H9 (cell line): ENCODE results near the gene OTUB1. TPM values are rescaled to one million over a fixed set of nuclear protein-coding genes. Genes with fewer than 3 reads are reported as not detected.
A peak's percentile ranks its signal among the peaks of the same experiment; 100 is the strongest.

Experiments used
- DNase-seq: peaks from one replicate; pipeline ENCODE4 v3.0.0-alpha.2; 2017
- H2AFZ ChIP-seq: one replicate; pipeline ENCODE4 v1.6.1; 2013; ENCODE audit warnings: mild to moderate bottlenecking, low read length, control low read depth, moderate library complexity
- H2AK5ac ChIP-seq: 2 replicates; pipeline ENCODE4 v1.6.1; 2013; ENCODE audit warnings: low read length, control low read depth, mixed read lengths; ENCODE audit not compliant: insufficient read length
- H2BK120ac ChIP-seq: one replicate; pipeline ENCODE4 v1.6.1; 2013; ENCODE audit warnings: low read depth, mild to moderate bottlenecking, low read length, control low read depth, inconsistent platforms; ENCODE audit not compliant: poor library complexity, severe bottlenecking
- H2BK12ac ChIP-seq: 2 replicates; pipeline ENCODE4 v1.6.1; 2013; ENCODE audit warnings: low read length, control low read depth, mixed read lengths, low read depth; ENCODE audit not compliant: insufficient read length
- H2BK15ac ChIP-seq: 2 replicates; pipeline ENCODE4 v1.6.1; 2013; ENCODE audit warnings: low read depth, low read length, control low read depth
- H2BK20ac ChIP-seq: one replicate; pipeline ENCODE4 v1.6.1; 2013; ENCODE audit warnings: low read depth, mild to moderate bottlenecking, low read length, control low read depth, inconsistent platforms; ENCODE audit not compliant: poor library complexity, severe bottlenecking
- H2BK5ac ChIP-seq: 2 replicates; pipeline ENCODE4 v1.6.1; 2013; ENCODE audit warnings: low read length, control low read depth, mixed read lengths; ENCODE audit not compliant: insufficient read length
- H3K14ac ChIP-seq: 2 replicates; pipeline ENCODE4 v1.6.1; 2013; ENCODE audit warnings: low read length, control low read depth; ENCODE audit not compliant: insufficient read depth
- H3K18ac ChIP-seq: 2 replicates; pipeline ENCODE4 v1.6.1; 2013; ENCODE audit warnings: low read depth, mild to moderate bottlenecking, mixed read lengths, low read length, control low read depth; ENCODE audit not compliant: insufficient read length
- H3K23ac ChIP-seq: 2 replicates; pipeline ENCODE4 v1.6.1; 2013; ENCODE audit warnings: low read length, control low read depth, mixed read lengths, low read depth; ENCODE audit not compliant: insufficient read length
- H3K23me2 ChIP-seq: 2 replicates; pipeline ENCODE4 v1.6.1; 2013; ENCODE audit warnings: low read depth, mild to moderate bottlenecking, mixed read lengths, low read length, control low read depth; ENCODE audit not compliant: insufficient read length, poor library complexity, severe bottlenecking
- H3K27ac ChIP-seq: 2 replicates; pipeline ENCODE4 v1.5.1; 2013; ENCODE audit warnings: low read length, control low read depth, mixed read lengths, low read depth; ENCODE audit not compliant: insufficient read length
- H3K27me3 ChIP-seq: 2 replicates; pipeline ENCODE4 v1.6.1; 2013; ENCODE audit warnings: low read length, control low read depth, inconsistent platforms; ENCODE audit not compliant: insufficient read depth
- H3K4ac ChIP-seq: 2 replicates; pipeline ENCODE4 v1.6.1; 2013; ENCODE audit warnings: low read depth, mild to moderate bottlenecking, control low read depth, inconsistent platforms, low read length, moderate library complexity
- H3K4me1 ChIP-seq: 2 replicates; pipeline ENCODE4 v1.6.1; 2013; ENCODE audit warnings: low read length, control low read depth, inconsistent platforms; ENCODE audit not compliant: insufficient read depth
- H3K4me2 ChIP-seq: 2 replicates; pipeline ENCODE4 v1.6.1; 2013; ENCODE audit warnings: low read length, control low read depth, mixed read lengths; ENCODE audit not compliant: insufficient read length, insufficient read depth
- H3K56ac ChIP-seq: 2 replicates; pipeline ENCODE4 v1.6.1; 2013; ENCODE audit warnings: low read depth, mild to moderate bottlenecking, mixed read lengths, low read length, control low read depth; ENCODE audit not compliant: insufficient read length
- H3K79me1 ChIP-seq: 2 replicates; pipeline ENCODE4 v1.6.1; 2013; ENCODE audit warnings: low read depth, mild to moderate bottlenecking, moderate library complexity, low read length, control low read depth, inconsistent platforms; ENCODE audit not compliant: insufficient read depth, poor library complexity, severe bottlenecking
- H3K79me2 ChIP-seq: 2 replicates; pipeline ENCODE4 v1.6.1; 2013; ENCODE audit warnings: low read length, control low read depth, inconsistent platforms; ENCODE audit not compliant: insufficient read depth
- H3K9ac ChIP-seq: 2 replicates; pipeline ENCODE4 v1.6.1; 2013; ENCODE audit warnings: low read length, control low read depth, mixed read lengths; ENCODE audit not compliant: insufficient read length; ENCODE audit errors: extremely low read depth
- H3K9me3 ChIP-seq: one replicate; pipeline ENCODE4 v1.6.1; 2013; ENCODE audit warnings: low read depth, low read length, inconsistent platforms; ENCODE audit not compliant: control insufficient read depth
- H3T11ph ChIP-seq: one replicate; pipeline ENCODE4 v1.6.1; 2013; ENCODE audit warnings: mild to moderate bottlenecking, low read length, control low read depth, inconsistent platforms
- H4K20me1 ChIP-seq: one replicate; pipeline ENCODE4 v1.6.1; 2013; ENCODE audit not compliant: control insufficient read depth, insufficient read length, insufficient read depth
- H4K5ac ChIP-seq: 2 replicates; pipeline ENCODE4 v1.6.1; 2013; ENCODE audit warnings: low read depth, mild to moderate bottlenecking, mixed read lengths, low read length, control low read depth; ENCODE audit not compliant: insufficient read length
- H4K8ac ChIP-seq: replicated peaks from 2 replicates; pipeline ENCODE4 v1.6.1; 2013; ENCODE audit warnings: low read length, control low read depth, mixed read lengths, low read depth; ENCODE audit not compliant: insufficient read length
- H4K91ac ChIP-seq: 2 replicates; pipeline ENCODE4 v1.6.1; 2013; ENCODE audit warnings: low read depth, mild to moderate bottlenecking, moderate library complexity, mixed read lengths, low read length, control low read depth; ENCODE audit not compliant: insufficient read length
- H3K27ac Mint-ChIP-seq, 3 experiments: 2 replicates in 2 of 3; 3 replicates in 1 of 3; pipeline ENCODE4 v1.8.0; 2020 to 2021; ENCODE audit warnings: mixed read lengths in 3 of 3, mild to moderate bottlenecking in 1 of 3, moderate library complexity in 1 of 3
- H3K27me3 Mint-ChIP-seq: 2 replicates; pipeline ENCODE4 v1.8.0; 2021; ENCODE audit warnings: low read depth, mild to moderate bottlenecking, moderate library complexity, mixed read lengths
- H3K36me3 Mint-ChIP-seq, 3 experiments: 2 replicates in 2 of 3; 3 replicates in 1 of 3; pipeline ENCODE4 v1.8.0; 2020 to 2021; ENCODE audit warnings: low read depth in 3 of 3, mixed read lengths in 3 of 3; ENCODE audit not compliant: insufficient read depth in 1 of 3
- H3K4me1 Mint-ChIP-seq, 2 experiments: 2 replicates each; pipeline ENCODE4 v1.8.0; 2020; ENCODE audit warnings: mixed read lengths in 2 of 2
- H3K4me3 Mint-ChIP-seq, 2 experiments: 2 replicates in 1 of 2; 3 replicates in 1 of 2; pipeline ENCODE4 v1.8.0; 2020 to 2021; ENCODE audit warnings: mild to moderate bottlenecking in 2 of 2, mixed read lengths in 2 of 2, moderate library complexity in 1 of 2
- H3K9me3 Mint-ChIP-seq, 2 experiments: 2 replicates in 1 of 2; 3 replicates in 1 of 2; pipeline ENCODE4 v1.8.0; 2020; ENCODE audit warnings: mild to moderate bottlenecking in 2 of 2, mixed read lengths in 2 of 2, moderate library complexity in 1 of 2
- WGBS: extraction: QIAGEN DNeasy Blood & Tissue Kit; methylation state at CpG from one replicate; pipeline ENCODE4 v1.1.7; 2013; ENCODE audit warnings: missing lambda C conversion rate, low lambda C conversion rate, mixed read lengths; ENCODE audit not compliant: insufficient read length; ENCODE audit errors: extremely low coverage; 5-methylcytosine and 5-hydroxymethylcytosine counted together
- total RNA-seq: library from RNA; stranded (reverse); gene quantifications from 2 replicates; pipeline ENCODE4 v1.2.1, GENCODE V29; 2021
- TF ChIP-seq, protein P1 (sequence below): fragments of 200-600 bp; sonication (generic); conservative IDR thresholded peaks from 3 replicates; pipeline ENCODE4 v1.8.0; 2021; ENCODE audit warnings: antibody characterized with exemption, mild to moderate bottlenecking

OTUB1 gene
- total RNA-seq, 1 experiment from 2014 or later: 114 TPM

DNA sequence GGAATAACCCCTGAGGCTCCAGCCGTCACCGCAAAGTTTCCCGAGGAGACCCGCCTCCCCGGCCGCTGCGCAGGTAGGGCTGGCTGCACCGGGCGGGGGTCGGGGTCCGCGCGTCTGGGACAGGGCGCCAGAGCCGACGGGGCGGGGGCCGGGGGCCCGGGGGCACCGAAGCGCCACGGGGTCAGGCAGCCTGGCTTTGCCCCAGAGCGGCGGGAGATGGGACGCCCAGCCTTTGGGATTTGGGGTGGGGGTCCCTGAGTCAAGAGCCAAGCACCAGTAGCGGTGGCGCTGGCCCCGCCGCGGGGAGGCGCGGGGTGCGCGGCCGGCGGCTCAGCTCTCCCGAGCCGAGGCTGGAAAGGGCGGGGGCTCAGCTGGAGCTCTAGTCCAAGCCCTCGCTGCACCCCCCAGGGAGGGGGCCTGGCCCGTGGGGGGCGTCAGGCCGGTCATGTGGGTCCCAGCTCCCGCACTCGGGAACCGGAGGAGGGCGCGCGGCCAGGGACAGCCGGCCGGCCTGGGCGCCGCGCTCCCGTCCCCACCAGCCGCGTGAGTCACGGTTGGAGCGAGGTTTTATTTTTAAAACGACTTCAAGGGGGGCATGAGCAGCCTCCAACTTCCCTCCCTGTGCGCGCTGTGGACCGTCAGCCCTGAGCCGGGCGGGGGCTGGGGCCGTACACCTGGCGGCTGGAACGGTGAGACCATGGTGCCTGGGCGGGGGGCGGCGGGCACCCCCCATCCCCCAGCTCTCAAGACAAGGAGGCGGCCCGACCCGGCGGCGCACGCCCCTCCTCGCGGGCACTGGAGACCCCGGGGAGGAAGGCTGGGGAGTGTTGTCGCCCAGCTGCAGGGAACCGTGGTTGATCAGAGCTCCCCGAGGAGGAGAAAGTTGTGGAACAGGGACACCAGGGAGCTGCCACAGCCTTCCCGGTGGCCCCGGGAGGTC is 50.1 kb downstream of the OTUB1 start:
- peaks cover 93% of the 10 kb centered on the region for H3K27me3 Mint-ChIP-seq
- no peak for DNase-seq

More for the DNA sequence above, 50.1 kb downstream of the OTUB1 start:
- H2BK15ac ChIP-seq: no peak overlapping the region
- no peak overlapping the region for H4K91ac ChIP-seq
- H3K14ac ChIP-seq: no peak overlapping the region
- H3T11ph ChIP-seq: no peak overlapping the region
- no peak overlapping the region for H4K5ac ChIP-seq
- no CpG with 5 or more reads among the region's 85 CpGs for WGBS
- H2BK120ac ChIP-seq: no peak overlapping the region
- peaks cover 2% of the 10 kb centered on the region for H4K20me1 ChIP-seq
- peaks cover 46% of the 10 kb centered on the region for H3K27me3 ChIP-seq
- no peak overlapping the region for H3K18ac ChIP-seq
- H3K9me3 ChIP-seq: no peaks in the 10 kb centered on the region
- H2BK20ac ChIP-seq: no peak overlapping the region
- peak overlapping the region; percentile 30 for H3K4me2 ChIP-seq
- H4K8ac ChIP-seq: no peak overlapping the region
- no peak overlapping the region for H2BK5ac ChIP-seq
- H3K4me1 ChIP-seq: no peaks in the 10 kb centered on the region
- no peaks in the 10 kb centered on the region for H3K79me2 ChIP-seq
- no peak overlapping the region for H3K4ac ChIP-seq
- no peak overlapping the region for H2AK5ac ChIP-seq
- Mint-ChIP-seq H3K36me3 (peaks cover 0 to 2% (median 0%) of the 10 kb centered on the region in 3 experiments; a peak in 1 of 7 replicates), H3K4me3 (peak overlapping the region; percentile 34 to 71; a peak in 3 of 5 replicates), H3K27ac (no peak overlapping the region), H3K4me1 (peaks cover 15 to 22% of the 10 kb centered on the region in 2 experiments), H3K9me3 (no peaks in the 10 kb centered on the region; a peak in 1 of 5 replicates)
- no peak overlapping the region for H2AFZ ChIP-seq
- H2BK12ac ChIP-seq: no peak overlapping the region
- H3K23me2 ChIP-seq: peaks cover 8% of the 10 kb centered on the region
- H3K23ac ChIP-seq: no peak overlapping the region
- no peak overlapping the region for H3K27ac ChIP-seq
- no peaks in the 10 kb centered on the region for H3K79me1 ChIP-seq
- no peak overlapping the region for H3K9ac ChIP-seq
- H3K56ac ChIP-seq: no peak overlapping the region
- TF ChIP-seq, protein P1, sequence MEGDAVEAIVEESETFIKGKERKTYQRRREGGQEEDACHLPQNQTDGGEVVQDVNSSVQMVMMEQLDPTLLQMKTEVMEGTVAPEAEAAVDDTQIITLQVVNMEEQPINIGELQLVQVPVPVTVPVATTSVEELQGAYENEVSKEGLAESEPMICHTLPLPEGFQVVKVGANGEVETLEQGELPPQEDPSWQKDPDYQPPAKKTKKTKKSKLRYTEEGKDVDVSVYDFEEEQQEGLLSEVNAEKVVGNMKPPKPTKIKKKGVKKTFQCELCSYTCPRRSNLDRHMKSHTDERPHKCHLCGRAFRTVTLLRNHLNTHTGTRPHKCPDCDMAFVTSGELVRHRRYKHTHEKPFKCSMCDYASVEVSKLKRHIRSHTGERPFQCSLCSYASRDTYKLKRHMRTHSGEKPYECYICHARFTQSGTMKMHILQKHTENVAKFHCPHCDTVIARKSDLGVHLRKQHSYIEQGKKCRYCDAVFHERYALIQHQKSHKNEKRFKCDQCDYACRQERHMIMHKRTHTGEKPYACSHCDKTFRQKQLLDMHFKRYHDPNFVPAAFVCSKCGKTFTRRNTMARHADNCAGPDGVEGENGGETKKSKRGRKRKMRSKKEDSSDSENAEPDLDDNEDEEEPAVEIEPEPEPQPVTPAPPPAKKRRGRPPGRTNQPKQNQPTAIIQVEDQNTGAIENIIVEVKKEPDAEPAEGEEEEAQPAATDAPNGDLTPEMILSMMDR: no peak
